GM19240 (cell line): ENCODE measurements around the gene TBXA2R.
"Not testable (repeated sequence)": the region's sequence is repeated elsewhere in the genome, so short reads cannot be mapped to it uniquely, and the experiment has no call there.

Experiments
- DNase-seq: peaks from one replicate; pipeline ENCODE4 v3.0.0; 2011; ENCODE audit warnings: low spot score; ENCODE audit not compliant: insufficient read length

Gene TBXA2R

DNA sequence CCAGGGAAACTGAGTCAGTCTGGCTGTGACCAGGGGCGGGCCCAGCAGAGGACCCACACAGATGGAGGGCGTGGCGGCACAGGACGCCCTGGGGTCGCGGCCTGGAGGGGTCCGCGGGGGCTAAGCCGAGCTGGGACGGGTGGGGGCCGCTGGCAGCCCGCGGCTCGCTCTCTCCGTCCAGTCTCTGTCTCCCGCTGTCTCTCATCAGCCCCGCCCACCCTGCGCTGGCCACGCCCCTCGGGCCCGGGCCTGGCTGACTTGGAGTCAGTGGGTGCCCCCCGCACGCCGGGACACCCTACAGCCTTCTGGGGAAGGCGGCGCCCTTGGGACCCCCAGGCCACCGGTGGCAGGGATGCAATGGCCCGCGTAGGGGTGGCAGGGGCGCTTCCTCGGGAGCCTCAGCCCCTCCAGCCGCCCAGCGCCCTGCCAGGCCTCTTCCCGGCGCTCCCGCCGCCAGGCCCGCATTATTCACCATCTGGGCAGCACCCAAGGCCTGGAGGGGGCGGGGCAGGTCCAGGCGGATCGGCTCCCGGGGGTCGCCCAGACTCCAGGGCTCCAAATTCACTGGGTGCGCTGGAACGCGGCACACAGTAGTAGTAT lies at the start of gene TBXA2R:
Gene TBXA2R (minus strand): TSS at position 186 of the 600 bp plus-strand sequence. CDS start 6,241 bp downstream, outside the sequence.
- DNase-seq = peak; percentile 71

GRCh38 chr19:3656073-3656746 lies 49.5 kb upstream of the TBXA2R start:
- DNase-seq = no peak

DNA sequence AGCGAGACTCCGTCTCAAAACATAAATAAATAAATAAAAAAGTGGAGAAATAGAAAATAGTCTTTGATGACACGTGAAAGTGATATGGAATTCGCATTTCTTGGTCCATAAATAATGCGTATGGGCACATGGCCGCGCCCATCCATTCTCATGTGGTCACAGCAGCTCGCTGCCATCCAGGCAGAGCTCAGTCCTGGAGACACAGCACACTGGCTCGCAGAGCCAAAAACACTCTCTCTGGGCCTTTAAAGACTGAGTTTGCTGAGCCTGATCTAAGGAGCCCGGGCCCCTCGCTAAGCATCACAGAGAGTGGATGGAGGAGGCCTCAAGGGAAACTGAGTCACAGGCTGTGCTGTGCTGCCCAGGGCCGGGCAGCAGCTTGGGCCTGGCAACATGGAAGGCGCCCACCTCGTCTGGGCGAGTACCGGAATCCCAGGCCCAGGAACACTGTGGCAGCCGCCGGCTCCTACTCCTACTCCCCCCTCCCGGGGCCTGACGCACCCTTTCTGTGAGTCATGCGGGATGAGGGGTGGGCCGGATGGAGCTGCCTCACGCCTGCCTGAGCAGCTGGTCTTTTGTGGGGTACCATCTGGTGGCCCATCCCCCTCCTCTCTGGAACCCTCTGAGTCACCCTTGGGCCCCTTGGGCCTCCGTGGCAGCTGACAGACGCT lies 48.9 kb upstream of the TBXA2R start:
- DNase-seq = no peak

- no peak for DNase-seq
Measured at GRCh38 chr19:3653865-3654513, 47.3 kb upstream of the TBXA2R start.

DNA sequence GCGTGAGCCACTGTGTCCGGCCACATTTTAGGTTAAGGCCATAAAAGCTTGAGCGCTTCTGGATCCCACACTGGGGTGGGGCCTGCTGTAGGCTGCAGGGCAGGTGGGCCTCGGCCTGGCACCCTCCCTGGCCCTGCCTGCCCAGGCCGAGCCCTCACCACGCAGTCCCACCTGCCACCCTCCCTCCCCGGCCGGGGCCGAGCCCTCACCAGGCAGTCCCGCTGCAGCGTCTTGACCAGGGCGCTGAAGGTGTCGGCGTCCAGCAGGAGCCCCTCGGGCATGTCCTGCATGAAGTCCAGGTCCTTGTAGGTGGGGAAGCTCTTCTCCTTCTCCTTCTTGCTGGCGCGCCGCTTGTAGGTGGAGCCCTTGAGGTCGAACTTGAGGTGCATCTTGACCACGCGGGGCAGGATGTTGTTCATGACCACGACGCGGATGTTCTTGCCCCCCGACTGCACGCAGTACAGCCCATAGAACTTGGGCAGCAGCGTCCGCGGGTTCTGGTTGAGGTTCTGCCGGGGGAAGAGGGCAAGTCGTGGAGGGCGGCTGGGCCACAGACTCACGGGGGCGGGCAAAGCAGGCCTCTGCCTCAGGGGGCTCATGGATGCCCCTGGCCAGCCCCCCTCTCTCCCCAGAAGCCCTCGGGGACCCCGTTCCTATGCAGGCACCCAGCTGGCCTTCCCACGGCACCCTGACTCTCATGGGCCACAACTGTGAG lies 46.6 kb upstream of the TBXA2R start:
- no peak for DNase-seq

DNA sequence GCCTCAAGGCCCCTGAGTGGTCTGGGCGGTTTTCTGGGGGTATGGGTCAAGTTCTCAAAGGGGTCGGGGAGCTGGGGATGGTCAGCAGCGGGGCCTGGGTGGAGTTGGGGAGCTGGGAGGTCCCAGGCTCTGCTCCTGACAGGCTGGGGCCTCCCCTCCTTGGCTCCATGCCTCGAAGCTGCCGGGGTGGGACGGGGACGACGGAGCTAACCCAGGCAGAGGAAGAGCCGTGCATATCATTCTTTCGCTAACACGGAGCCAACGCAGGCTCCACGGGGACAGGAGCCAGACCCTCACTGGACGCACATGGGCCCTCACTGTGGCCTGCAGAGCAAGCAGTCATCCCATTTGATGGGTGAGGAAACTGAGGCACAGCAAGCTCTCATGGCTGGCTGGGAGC lies 45.7 kb upstream of the TBXA2R start:
- no peak for DNase-seq

GRCh38 chr19:3651684-3652083 lies 45.0 kb upstream of the TBXA2R start:
- no peak for DNase-seq

- no peak for DNase-seq
Measured at GRCh38 chr19:3649888-3650287, 43.2 kb upstream of the TBXA2R start.

- DNase-seq = no peak
Measured at GRCh38 chr19:3648037-3648905, 41.6 kb upstream of the TBXA2R start.

DNA sequence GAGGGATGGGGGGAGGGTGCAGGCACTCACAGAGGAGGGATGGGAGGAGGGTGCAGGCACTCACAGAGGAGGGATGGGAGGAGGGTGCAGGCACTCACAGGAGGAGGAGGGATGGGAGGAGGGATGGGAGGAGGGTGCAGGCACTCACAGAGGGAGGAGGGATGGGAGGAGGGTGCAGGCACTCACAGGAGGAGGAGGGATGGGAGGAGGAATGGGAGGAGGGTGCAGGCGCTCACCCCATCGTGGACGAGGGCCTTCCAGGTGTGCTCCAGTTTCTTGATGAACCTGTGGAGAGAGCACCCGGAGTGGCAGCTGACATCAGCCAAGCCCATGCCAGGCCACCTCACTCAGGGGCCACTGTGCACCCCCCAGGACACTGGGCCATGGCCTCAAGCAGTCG lies 40.4 kb upstream of the TBXA2R start:
- DNase-seq = not testable (repeated sequence)

- no peak for DNase-seq
Measured at GRCh38 chr19:3646336-3647092, 39.8 kb upstream of the TBXA2R start.

DNA sequence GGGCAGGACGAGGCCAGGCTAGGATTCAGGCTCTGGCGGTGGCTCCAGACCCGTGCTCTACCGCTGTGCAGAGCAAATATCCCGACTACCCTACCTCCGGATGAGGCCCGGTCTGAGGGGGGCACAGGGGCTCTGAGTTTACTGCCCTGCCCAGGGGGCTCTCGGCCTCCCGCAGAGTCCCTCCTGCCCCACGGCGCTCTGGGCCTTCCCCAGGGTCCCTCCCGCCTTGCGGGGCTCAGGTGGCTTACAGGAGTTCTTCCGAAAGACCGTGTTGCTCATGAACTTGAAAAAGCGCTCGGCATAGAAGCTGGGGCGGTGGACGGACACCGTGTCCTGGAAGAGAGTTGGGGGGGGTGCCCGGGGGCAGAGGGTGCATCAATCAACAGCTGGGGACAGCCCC lies 39.1 kb upstream of the TBXA2R start:
- no peak for DNase-seq

DNA sequence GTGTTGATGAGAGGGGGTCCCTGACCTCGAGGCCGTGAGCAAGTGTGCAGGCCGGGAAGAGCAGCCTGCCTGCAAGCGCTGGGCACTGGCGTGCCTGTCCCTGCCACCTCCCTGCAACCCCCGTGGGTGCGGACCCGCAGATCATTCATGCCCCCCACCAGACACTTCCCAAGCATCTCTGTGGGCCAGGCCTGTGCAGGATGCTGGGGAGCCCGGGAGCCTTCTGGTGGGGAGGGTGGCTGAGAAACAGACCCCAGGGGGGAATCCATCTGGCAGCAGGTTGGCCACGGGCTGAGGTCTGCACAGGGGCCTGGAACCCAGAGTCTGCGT lies 38.4 kb upstream of the TBXA2R start:
- DNase-seq = no peak

DNA sequence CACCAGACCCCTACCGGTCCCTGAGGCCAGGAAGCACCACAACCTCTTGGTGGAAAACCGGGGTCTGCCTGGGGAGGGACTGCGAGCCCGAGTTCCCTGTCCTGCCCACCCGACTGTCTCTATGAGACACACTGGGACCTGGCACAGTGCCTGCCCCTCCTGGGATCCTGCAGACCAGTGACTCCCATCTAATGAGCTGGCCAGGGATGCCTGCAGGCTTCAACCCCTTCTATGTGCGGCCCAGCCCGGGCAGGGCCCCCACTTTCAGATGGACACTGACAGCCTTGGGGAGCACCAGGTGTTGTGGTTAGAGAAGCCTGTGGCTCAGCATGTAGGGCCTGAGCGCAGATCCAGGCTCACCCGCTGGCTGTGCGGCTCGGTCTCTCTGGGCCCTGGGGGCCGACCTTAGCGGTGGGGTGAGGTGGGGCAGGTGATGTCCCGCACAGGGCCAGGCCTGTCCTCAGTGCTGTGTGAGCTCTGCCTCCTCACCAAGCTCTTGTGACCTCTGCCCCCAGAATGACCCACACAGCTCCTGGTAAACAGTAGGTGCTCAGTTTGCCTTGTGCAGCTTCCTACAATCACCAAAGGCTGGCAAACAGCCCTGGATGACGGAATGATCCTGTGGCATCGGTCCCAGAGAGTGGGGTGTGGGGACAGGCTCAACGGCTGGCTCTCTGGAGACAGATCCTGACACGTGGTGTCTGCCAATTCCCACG lies 37.8 kb upstream of the TBXA2R start:
- DNase-seq = no peak

DNA sequence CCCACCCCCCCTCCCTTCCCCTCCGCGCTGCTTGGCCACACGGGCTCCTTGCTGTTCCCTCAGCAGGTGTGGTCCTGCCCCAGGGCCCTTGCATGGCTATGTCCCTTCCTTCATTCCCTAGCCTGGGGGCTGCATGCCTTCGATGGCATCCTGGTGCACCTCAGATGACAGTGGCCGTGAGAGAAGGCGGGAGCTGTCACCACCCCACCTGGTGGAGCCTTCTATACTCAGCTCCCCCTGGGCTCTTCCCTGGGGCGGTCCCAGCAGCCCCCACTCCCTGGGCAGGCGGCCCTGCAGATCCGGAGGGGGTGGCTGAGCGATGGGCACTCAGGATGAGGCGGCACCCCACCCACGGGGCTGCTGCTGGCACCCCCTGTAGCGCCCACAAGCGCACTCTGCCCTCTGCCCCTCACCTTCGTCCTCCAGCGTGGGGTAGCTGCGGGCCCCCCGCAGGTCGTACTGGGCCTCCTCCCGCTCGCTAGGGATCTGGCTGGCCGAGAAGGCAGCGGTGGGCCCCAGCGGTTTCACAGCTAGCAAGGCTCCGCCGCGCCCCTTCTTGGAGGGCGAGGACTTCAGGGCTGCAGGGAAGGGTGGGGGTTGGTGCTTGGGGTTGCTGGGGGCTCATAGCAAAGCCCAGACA lies 37.1 kb upstream of the TBXA2R start:
- no peak for DNase-seq

DNA sequence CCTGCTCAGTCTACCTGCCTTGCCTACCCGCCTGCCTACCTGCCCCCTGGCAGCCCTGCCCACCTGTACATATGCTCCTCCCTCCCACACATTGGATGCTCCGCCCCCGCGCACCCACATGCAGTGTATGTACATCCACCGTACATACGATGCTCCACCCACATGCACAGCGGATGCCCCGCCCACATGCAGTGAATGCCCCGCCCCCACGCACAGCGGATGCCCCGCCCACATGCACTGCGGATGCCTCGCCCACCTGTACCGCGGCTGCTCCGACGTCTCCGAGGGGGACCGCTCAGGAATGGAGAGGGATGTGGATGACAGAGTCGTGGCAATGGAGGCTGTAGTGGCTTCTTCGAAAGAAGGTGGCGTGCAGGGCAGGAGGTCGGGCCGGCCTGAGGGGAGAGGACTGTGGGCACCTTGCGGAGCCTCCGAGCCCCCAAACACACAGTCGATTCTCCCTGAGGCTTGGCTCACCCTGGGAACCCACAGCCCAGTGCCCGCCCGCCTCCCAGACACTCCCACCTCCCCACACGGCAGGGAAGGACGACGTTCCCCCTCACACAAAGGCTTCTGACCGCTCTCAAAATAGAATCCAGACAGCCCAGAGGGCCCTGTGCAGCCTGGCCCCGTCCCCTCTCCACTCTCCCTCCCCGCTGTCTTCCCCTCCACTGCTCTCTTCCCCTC lies 36.5 kb upstream of the TBXA2R start:
- no peak for DNase-seq

- no peak for DNase-seq
Measured at GRCh38 chr19:3642296-3642695, 35.6 kb upstream of the TBXA2R start.

- no peak for DNase-seq
Measured at GRCh38 chr19:3641515-3642269, 35.0 kb upstream of the TBXA2R start.
